GM18520 (cell line): ENCODE results near the gene KRR1.
"Not testable (repeated sequence)": the region's sequence is repeated elsewhere in the genome, so short reads cannot be mapped to it uniquely, and the experiment has no call there.

Source experiments
- ATAC-seq: cut with Tn5 transposase; IDR thresholded peaks from one replicate; pipeline ENCODE4 v1.9.1; 2021; ENCODE audit not compliant: unreplicated experiment

Gene KRR1

GRCh38 chr12:75479963-75480461 lies 31.4 kb downstream of the KRR1 start:
- ATAC-seq: peak; percentile 22

- peak; percentile 33 for ATAC-seq
Measured at GRCh38 chr12:75478116-75478794, 33.2 kb downstream of the KRR1 start.

GRCh38 chr12:75477137-75477536 lies 34.3 kb downstream of the KRR1 start:
- ATAC-seq: no peak

GRCh38 chr12:75476071-75476470 lies 35.3 kb downstream of the KRR1 start:
- no peak for ATAC-seq

- ATAC-seq: no peak
Measured at GRCh38 chr12:75474116-75474515, 37.3 kb downstream of the KRR1 start.

- no peak for ATAC-seq
Measured at GRCh38 chr12:75471902-75472890, 39.2 kb downstream of the KRR1 start.

GRCh38 chr12:75460204-75460603 lies 51.2 kb downstream of the KRR1 start:
- ATAC-seq: no peak

GRCh38 chr12:75459755-75460154 lies 51.7 kb downstream of the KRR1 start:
- ATAC-seq: no peak

GRCh38 chr12:75457866-75458265 lies 53.5 kb downstream of the KRR1 start:
- ATAC-seq: not testable (repeated sequence)

- ATAC-seq: no peak
Measured at GRCh38 chr12:75457191-75457590, 54.2 kb downstream of the KRR1 start.

GRCh38 chr12:75455839-75456238 lies 55.6 kb downstream of the KRR1 start:
- ATAC-seq: no peak

- ATAC-seq: no peak
Measured at GRCh38 chr12:75452675-75453330, 58.6 kb downstream of the KRR1 start.

- no peak for ATAC-seq
Measured at GRCh38 chr12:75447691-75448393, 63.6 kb downstream of the KRR1 start.

GRCh38 chr12:75446857-75447256 lies 64.6 kb downstream of the KRR1 start:
- ATAC-seq: no peak

- ATAC-seq: not testable (repeated sequence)
Measured at GRCh38 chr12:75445137-75445507, 66.3 kb downstream of the KRR1 start.

GRCh38 chr12:75444429-75445136 lies 66.8 kb downstream of the KRR1 start:
- no peak for ATAC-seq

- ATAC-seq: no peak
Measured at GRCh38 chr12:75443709-75444108, 67.7 kb downstream of the KRR1 start.

GRCh38 chr12:75442454-75442853 lies 69.0 kb downstream of the KRR1 start:
- not testable (repeated sequence) for ATAC-seq

- ATAC-seq: not testable (repeated sequence)
Measured at GRCh38 chr12:75441687-75442449, 69.5 kb downstream of the KRR1 start.
